Astrocyte of the cerebellum (primary cell): Measurements from ENCODE around the gene AATK.

ENCODE experiments used
- DNase-seq: peaks from one replicate; pipeline ENCODE4 v3.0.0-alpha.2; 2011; ENCODE audit warnings: low read depth
- H3K4me3 ChIP-seq: 2 replicates; pipeline ENCODE4 v1.5.1; 2011; ENCODE audit warnings: mild to moderate bottlenecking, low read depth, low read length, moderate library complexity
- in situ Hi-C: cut with HindIII; loops from 2 replicates; pipeline ENCODE4 v1.10.0; 2017; ENCODE audit warnings: low sequenced_read_pairs
- TF ChIP-seq, protein P1 (sequence below): IDR thresholded peaks from 2 replicates; pipeline ENCODE4 v1.5.1; 2012; ENCODE audit warnings: low read length, low read depth, moderate library complexity, mild to moderate bottlenecking; ENCODE audit errors: missing control alignments

Gene AATK

DNA sequence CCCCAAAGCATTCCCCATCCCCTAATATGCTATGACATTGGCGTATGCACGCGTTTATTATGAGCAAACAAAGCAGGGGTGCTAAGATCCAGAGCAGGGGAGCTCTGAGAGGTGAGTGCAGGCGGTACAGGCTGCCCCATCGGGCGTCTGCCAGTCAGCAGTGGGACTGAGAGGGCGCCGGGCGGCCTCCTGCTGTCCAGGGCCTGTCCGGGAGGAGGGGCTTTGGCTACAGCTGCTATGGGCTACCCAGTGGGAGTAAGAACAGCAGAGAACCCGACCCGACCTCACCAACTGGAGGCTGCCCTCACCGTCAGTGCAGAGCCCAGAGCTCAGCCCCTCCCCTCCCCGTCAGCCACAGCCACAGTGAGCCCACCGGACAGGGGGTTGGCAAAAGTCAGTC, 18.5 kb upstream of the AATK start:
- in situ Hi-C loops: no loop called here
- no peak for DNase-seq
- H3K4me3 ChIP-seq: no peak overlapping the region
- TF ChIP-seq, protein P1, sequence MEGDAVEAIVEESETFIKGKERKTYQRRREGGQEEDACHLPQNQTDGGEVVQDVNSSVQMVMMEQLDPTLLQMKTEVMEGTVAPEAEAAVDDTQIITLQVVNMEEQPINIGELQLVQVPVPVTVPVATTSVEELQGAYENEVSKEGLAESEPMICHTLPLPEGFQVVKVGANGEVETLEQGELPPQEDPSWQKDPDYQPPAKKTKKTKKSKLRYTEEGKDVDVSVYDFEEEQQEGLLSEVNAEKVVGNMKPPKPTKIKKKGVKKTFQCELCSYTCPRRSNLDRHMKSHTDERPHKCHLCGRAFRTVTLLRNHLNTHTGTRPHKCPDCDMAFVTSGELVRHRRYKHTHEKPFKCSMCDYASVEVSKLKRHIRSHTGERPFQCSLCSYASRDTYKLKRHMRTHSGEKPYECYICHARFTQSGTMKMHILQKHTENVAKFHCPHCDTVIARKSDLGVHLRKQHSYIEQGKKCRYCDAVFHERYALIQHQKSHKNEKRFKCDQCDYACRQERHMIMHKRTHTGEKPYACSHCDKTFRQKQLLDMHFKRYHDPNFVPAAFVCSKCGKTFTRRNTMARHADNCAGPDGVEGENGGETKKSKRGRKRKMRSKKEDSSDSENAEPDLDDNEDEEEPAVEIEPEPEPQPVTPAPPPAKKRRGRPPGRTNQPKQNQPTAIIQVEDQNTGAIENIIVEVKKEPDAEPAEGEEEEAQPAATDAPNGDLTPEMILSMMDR: no peak

DNA sequence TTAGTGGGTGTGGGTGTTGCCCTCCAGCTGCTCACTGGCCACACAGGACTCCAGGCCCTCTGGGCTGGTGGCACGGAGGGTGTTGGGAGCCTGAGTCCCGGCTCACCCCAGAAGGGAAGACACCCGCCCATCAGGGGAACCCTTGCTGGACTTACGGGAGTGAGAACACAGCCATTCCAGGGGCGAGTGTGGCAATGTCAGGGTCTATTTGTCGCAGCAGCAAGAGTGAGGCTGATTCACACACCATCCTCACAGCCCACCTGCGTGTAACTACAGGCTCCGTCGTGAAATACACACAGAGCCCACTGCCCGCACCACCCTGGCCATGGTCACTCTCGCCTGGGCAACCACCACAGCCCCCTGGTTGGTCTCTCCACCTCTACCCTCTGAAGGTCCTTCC, 17.8 kb upstream of the AATK start:
- in situ Hi-C loops: no loop called here
- TF ChIP-seq, protein P1: no peak
- no peak for DNase-seq
- no peak overlapping the region for H3K4me3 ChIP-seq

DNA sequence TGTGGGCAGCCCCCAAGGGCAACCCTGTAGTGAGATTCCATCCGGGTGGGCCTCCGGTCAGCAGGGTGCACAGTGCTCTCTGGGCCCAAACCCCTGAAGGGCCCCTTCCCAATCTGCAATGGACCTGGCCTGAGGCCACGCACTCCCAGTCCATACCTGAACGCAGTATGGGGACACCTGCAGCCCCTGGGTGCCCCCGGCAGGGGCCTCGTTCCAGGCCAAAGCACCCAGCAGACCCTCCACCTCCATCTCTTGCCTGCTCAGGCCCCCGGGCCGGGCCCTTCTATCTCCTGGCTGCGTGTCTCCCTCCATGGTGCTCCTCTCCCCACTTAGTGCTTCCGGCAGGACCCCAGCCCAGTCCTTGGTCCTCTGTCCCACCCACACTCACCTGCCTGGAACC, 17.3 kb upstream of the AATK start:
- no peak for DNase-seq
- no peak overlapping the region for H3K4me3 ChIP-seq
- in situ Hi-C loops: no loop called here
- TF ChIP-seq, protein P1: no peak

DNA sequence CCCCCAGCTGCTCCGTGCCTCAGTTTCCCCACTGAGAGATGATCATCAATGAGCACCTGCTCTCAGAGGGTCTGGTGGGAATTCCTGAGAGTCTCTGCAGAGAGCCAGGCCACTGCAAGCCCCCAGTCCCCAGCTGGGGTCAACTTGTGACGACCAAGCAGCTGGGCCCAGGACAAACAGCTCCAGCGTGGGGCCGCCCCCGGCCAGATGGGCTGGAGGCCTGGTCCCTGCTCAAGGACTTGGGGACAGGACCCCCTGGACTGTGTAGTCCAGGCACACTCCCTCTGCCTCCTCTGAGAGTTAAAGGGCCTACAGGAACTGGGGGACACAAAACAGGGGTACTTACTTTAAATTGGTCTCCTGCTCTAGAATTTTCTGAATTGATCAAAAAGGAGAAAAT, 16.6 kb upstream of the AATK start:
- DNase-seq: no peak
- in situ Hi-C loops: no loop called here
- TF ChIP-seq, protein P1: no peak
- H3K4me3 ChIP-seq: no peak overlapping the region

DNA sequence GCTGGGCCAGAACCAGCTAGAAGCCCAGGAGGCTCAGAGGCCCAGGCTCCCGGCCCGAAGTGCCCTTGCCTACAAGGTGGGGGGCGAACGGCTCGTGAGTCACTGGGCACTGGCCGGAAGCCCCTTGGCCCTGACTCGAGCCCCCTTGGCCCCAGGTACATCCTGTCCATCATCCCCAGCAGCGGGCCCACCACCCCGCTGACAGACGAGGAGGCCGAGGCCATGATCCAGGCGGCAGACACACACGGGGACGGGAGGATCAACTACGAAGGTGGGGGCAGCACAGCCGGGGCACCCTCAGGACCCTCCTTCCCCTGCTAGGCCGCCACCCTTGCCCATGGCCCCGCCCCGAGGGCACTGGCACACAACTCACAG, 15.8 kb upstream of the AATK start:
- DNase-seq: no peak
- in situ Hi-C loops: no loop called here
- TF ChIP-seq, protein P1: no peak
- H3K4me3 ChIP-seq: no peak overlapping the region

DNA sequence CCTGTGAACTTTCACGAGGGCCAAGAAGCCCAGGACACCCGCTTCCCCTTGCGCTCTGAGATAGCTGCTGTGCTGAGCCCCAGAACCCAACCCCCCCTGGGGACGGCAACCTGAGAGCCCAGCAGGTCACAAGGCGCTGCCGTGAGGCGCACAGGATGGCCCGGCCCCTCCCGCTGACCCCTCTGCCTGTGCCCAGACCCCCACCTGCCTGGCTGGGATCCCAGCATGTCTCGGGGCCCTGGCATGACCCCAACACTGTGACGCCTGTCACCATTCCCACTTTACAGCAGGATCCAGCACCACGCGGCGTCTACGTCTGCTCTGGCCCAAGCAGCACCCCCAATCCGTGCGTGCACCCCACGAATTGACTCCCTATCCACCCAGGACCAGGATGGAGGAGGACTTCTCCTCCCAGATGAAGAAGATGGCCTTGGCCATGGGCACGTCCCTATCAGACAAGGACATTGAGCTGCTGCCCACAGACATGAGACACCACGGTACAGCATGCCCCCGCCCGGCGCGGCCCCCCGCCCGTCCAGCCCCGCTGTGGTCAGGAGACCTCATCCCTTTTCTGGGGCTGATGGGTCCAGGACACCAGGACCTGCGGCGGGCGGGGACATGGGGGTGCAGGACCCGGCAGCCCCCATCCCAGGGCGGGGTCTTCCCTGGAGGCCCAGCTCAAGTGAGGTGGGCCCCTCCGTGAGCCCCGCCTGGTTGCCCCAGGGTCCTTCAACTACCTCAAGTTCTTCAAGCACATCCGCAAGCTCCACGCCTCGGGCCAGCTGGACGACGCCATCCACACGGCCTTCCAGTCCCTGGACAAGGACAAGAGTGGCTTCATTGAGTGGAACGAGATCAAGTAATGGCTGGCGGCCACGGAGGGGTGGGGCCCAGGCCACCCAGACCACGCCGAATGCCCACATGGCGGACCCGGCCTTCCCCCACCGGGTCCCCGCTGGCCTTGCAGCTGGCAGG, 15.1 kb upstream of the AATK start:
- in situ Hi-C loops: no loop called here
- TF ChIP-seq, protein P1: no peak
- no peak for DNase-seq
- H3K4me3 ChIP-seq: no peak overlapping the region
